HG03060 (cell line): ENCODE data around the gene DNAJB7.
"Not testable (repeated sequence)": the region's sequence is repeated elsewhere in the genome, so short reads cannot be mapped to it uniquely, and the experiment has no call there.

Experiments used
- ATAC-seq: cut with Tn5 transposase; IDR thresholded peaks from one replicate; pipeline ENCODE4 v1.9.1; 2021; ENCODE audit warnings: low read depth, moderate number of reproducible peaks; ENCODE audit not compliant: unreplicated experiment

DNAJB7 gene

GRCh38 chr22:40862013-40862412, at the start of gene DNAJB7:
Gene DNAJB7 (minus strand): TSS chr22:40862113. CDS start chr22:40861994, 119 bp downstream.
- ATAC-seq = no peak

GRCh38 chr22:40908895-40909294, 47.0 kb upstream of the DNAJB7 start:
- ATAC-seq = no peak

- no peak for ATAC-seq
These were observed 42.2 kb upstream of the DNAJB7 start for GRCh38 chr22:40904101-40904500.

- ATAC-seq = no peak
These were observed 37.0 kb upstream of the DNAJB7 start for GRCh38 chr22:40898850-40899357.

GRCh38 chr22:40894417-40894816, 32.5 kb upstream of the DNAJB7 start:
- ATAC-seq = no peak

GRCh38 chr22:40890881-40891280, 29.0 kb upstream of the DNAJB7 start:
- no peak for ATAC-seq

GRCh38 chr22:40889116-40889515, 27.2 kb upstream of the DNAJB7 start:
- no peak for ATAC-seq

GRCh38 chr22:40878922-40879321, 17.0 kb upstream of the DNAJB7 start:
- ATAC-seq = no peak

GRCh38 chr22:40877488-40877887, 15.6 kb upstream of the DNAJB7 start:
- no peak for ATAC-seq

- no peak for ATAC-seq
These were observed 15.0 kb upstream of the DNAJB7 start for GRCh38 chr22:40876907-40877306.

- no peak for ATAC-seq
These were observed 13.2 kb upstream of the DNAJB7 start for GRCh38 chr22:40875111-40875510.

GRCh38 chr22:40874016-40874415, 12.1 kb upstream of the DNAJB7 start:
- ATAC-seq = no peak

- not testable (repeated sequence) for ATAC-seq
These were observed 6.5 kb upstream of the DNAJB7 start for GRCh38 chr22:40868379-40868778.

- no peak for ATAC-seq
These were observed 5.2 kb upstream of the DNAJB7 start for GRCh38 chr22:40867109-40867508.

- no peak for ATAC-seq
These were observed 624 bp upstream of the DNAJB7 start for GRCh38 chr22:40862537-40862936.

- ATAC-seq = peak; percentile 2
These were observed 4.5 kb downstream of the DNAJB7 start for GRCh38 chr22:40857309-40857855.

GRCh38 chr22:40856513-40857308, 5.2 kb downstream of the DNAJB7 start, which contains the start of the genes ST13 and XPNPEP3:
Gene ST13 (minus strand): TSS chr22:40856639. CDS start chr22:40856540, 99 bp downstream.
Gene XPNPEP3 (plus strand): TSS chr22:40857148. CDS start chr22:40857182, 34 bp downstream.
- ATAC-seq = peak; percentile 57

- ATAC-seq = no peak
These were observed 5.9 kb downstream of the DNAJB7 start for GRCh38 chr22:40855979-40856512.

- no peak for ATAC-seq
These were observed 6.6 kb downstream of the DNAJB7 start for GRCh38 chr22:40855071-40855978.

- no peak for ATAC-seq
These were observed 8.0 kb downstream of the DNAJB7 start for GRCh38 chr22:40853961-40854360.
